Activated naive CD4-positive, alpha-beta T cell treated with anti-CD3 and anti-CD28 coated beads, Interleukin-2, amount 50 U/mL, for 72 hours (primary cell): ENCODE results near the gene WDR18. TPM values are rescaled to one million over a fixed set of nuclear protein-coding genes. Genes with fewer than 3 reads are reported as not detected.
"Not testable (repeated sequence)": the region's sequence is repeated elsewhere in the genome, so short reads cannot be mapped to it uniquely, and the experiment has no call there.

Experiments used
- ATAC-seq, 2 donors: fragments of 150-1000 bp; cut with Tn5 transposase; 2 replicates each; pipeline ENCODE4 v1.10.0; 2021; ENCODE audit warnings: mild to moderate bottlenecking in 2 of 2, moderate library complexity in 2 of 2
- DNase-seq, 2 donors: peaks; one replicate each; pipeline ENCODE4 v3.0.0; 2021 to 2022; ENCODE audit warnings: low spot score in 2 of 2
- H3K27ac Mint-ChIP-seq, 2 donors: one replicate each; pipeline ENCODE4 v1.8.0; 2022; ENCODE audit warnings: mild to moderate bottlenecking in 2 of 2, mixed read lengths in 2 of 2
- H3K36me3 Mint-ChIP-seq, 2 donors: one replicate each; pipeline ENCODE4 v1.8.0; 2022; ENCODE audit warnings: mixed read lengths in 2 of 2
- H3K9me3 Mint-ChIP-seq, 2 donors: one replicate each; pipeline ENCODE4 v1.8.0; 2022; ENCODE audit warnings: mixed read lengths in 2 of 2
- total RNA-seq, 2 donors: library from RNA; stranded (reverse); gene quantifications; one replicate each; pipeline ENCODE4 v1.2.3, GENCODE V29; 2022

WDR18 gene
- total RNA-seq, 2 donors from 2014 or later = 55.5 to 83.8 TPM

DNA sequence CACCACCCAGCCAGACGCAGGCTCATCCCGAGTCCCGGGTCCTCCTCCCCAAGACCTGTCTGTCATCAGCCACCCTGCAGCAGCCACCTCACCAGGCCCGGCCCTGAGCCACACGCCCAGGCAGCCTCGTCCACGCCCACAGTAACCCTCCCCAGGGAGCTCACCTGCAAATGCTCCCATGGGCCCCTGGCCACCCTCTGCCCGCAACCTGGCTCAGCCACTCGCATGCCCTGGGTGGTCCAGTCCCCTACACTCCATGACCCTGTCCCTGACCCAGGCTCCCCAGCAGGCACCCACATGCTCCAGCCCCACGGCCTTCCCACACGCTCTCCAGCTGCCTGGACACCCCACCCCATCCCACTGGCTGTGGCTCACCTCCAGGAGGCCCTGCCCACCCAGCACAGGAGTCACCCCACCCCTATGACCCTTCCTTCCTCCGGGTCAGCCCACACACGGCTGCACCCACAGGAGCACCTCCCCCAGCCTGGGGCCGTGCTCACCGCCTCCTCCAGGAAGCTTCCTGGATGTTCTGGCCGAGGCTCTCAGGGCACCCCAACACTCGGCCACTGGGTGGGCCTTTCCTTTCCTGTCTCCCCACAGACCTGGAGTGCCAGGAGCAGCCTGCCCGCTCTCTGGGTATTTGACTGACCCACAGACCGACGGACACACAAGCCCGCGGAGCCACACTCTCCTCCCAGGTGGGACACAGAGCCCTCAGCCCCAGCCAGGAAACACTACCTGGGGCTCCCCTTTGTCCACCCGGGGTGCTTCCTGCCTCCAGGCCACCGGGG is 33.2 kb downstream of the WDR18 start:
- H3K27ac Mint-ChIP-seq = peak overlapping the region; percentile 81 to 100
- ATAC-seq (no peak), DNase-seq (no peak)
- H3K36me3 Mint-ChIP-seq = peaks cover 5 to 7% of the 10 kb centered on the region in 2 donors
- H3K9me3 Mint-ChIP-seq = no peaks in the 10 kb centered on the region

DNA sequence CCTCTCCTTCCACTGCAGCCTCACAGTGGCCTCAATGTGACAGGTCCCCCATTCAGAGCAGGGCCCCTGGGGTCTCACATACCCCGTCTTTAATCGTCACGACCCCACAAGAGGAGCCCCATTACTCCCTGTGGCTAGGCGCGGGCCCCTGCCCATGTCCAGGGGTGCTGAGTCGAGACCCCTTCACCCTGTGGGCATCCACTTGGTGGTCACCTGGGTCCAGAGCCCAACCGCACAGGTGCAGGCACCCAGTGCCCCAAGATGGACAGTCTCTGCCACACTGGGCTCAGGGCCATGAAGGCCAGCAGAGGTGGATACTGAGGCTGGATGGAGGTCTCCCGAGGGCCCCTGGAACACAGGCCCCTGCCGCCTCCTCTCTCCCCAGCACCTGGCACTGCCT is 33.8 kb downstream of the WDR18 start:
- Mint-ChIP-seq H3K27ac (peak overlapping the region; percentile 81 to 100), H3K9me3 (no peaks in the 10 kb centered on the region), H3K36me3 (peaks cover 5 to 7% of the 10 kb centered on the region in 2 donors)
- ATAC-seq (no peak), DNase-seq (no peak)

DNA sequence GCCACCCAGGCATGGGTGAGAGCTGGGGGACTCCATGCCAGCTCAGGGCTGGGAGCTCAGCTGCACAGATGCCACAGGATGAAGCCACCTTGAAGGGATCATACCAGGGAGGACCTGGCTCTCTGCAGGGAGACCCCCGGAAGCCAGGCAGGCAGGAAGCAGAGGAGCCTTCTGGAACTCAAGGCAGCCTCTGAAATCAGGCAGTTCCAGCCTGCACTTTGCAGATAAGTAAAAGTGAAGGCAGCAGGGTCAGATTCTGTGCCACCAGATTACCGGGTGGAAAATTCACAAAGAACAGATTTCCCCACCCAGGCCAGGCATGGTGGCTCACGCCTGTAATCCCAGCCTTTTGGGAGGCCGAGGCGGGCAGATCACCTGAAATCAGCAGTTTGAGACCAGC is 34.2 kb downstream of the WDR18 start:
- peaks cover 5 to 7% of the 10 kb centered on the region in 2 donors for H3K36me3 Mint-ChIP-seq
- no peaks in the 10 kb centered on the region for H3K9me3 Mint-ChIP-seq
- ATAC-seq (no peak), DNase-seq (no peak)
- H3K27ac Mint-ChIP-seq = peak overlapping the region in 1 of 2 donors; percentile 100

DNA sequence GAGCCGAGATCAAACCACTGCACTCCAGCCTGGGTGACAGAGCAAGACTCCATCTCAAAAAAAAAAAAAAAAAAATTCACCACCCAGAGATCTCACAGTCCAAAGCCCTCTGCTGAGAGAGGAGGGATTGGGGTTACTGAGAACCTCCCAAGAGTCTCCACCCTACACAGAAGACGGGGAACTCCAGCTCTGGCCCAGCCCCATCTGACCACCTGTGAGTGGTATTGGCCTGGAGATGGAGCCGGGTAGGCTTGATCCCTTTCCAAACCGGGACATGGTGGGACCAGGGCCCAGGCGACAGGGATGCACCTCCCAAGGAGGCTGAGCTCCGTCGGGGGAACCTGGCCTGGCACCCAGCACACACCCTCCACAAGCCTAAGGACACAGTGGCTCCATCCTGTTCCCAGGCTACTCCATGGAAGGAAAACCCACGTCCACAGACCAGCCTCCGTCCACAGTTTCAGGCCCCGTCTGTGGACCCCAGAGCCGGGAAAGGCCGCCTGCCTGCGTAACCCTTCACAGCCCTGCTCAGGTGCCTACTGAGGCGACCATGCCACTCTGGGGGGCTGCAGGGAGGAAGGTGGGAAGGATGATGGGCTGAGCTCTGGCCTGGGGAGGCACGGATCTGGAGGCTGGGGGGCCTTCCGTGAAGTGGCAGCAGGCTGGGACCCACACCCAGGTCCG is 34.9 kb downstream of the WDR18 start:
- no peak for ATAC-seq
- peak overlapping the region; percentile 82 to 100 for H3K27ac Mint-ChIP-seq
- no peak for DNase-seq
- H3K9me3 Mint-ChIP-seq = no peaks in the 10 kb centered on the region
- H3K36me3 Mint-ChIP-seq = peaks cover 5 to 7% of the 10 kb centered on the region in 2 donors

DNA sequence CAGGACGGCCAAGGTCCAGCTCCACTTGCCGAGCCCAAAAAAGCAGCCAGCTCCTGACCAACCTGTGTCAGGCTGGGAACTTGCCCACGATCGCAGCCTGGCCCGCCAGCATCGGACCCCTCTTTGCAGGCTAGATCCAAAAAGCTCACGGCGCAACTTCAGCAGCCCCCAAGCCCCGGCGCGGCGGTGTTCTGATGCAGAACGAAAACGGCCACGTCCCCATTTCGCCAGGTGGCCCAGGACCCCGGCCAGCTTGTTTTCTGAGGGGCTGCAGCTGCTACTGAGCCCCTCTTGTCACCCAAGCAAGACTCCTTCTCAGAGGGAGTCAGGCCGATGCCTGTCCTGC is 35.4 kb downstream of the WDR18 start:
- no peaks in the 10 kb centered on the region for H3K9me3 Mint-ChIP-seq
- DNase-seq = no peak
- no peak for ATAC-seq
- peak overlapping the region; percentile 97 to 100 for H3K27ac Mint-ChIP-seq
- H3K36me3 Mint-ChIP-seq = peaks cover 5 to 7% of the 10 kb centered on the region in 2 donors

DNA sequence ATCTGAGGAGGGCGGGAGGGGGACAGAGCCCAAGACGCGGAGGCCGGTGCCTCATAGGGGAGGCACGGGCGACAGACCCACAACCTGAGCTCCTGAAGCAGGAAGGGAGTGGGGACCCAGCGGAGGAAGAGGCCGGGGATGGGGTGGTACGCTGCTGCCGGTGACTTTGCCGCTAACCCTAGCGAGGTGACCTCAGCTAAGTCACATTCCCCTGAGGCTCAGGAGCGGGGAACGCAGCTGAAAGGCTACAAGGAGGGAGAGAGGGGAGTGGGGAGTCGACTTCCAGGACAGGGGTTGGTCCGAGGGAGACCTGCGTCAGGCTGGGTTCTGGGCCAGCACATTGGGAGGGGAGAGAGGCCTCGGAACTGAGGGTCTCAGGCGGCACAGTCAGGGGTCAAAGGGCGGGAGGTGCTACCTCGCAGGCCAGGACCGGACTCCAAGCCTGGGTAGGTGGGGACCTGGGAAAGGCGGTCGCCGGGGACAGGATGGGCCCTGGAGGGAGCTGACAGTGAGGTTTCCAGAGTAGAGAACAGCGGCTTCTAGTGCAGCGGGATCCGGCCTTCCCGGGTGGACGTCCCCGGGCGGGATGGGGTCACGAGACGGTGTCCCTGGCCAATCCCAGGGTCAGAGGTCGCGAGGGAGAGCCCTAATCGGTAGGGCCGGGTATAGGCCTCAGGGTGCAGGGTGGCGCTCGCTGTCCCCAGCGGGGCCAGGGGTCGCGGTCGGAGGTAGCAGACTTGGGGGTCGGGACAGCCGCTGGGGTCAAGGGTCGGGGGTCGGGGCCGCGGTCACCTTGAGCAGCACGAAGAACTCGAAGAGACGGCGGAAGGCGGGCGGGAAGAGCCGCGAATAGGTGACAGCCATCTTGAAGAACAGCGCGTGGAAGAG is 36.1 kb downstream of the WDR18 start:
- DNase-seq = no peak

DNA sequence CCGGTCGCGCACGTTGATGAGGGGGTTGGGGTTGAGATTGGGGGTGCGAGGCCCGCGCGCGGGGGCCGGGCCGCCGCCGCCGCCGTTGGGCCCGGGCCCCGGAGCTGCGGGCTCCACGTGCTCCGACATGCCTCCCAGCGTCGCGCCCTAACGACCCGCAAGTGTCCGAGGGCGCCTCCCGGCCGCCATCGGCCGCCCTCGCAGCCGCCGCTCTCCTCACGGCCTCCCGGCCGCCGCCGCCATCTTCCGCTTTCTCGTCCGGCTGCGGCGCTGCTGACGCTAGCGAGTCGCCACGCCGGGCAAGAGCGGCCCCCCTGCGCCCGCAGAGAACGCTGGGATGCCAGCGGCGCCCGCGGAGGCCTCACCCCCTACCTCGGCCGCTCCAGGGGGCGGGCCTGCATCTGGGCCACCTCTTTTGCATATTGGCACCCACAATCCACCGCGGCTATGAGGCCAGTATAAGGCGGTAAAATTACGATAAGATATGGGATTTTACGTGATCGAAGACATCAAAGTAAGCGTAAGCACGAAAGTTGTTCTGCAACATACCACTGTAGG is 36.8 kb downstream of the WDR18 start, which contains the start of gene TMEM259:
Gene TMEM259, minus strand, starts transcription at position 256 of the 558 bp plus-strand sequence. Its CDS starts 127 bp downstream, at position 129.
- Mint-ChIP-seq H3K27ac (peak within 1 kb of the TSS; percentile 99 to 100), H3K9me3 (no peaks in the 10 kb centered on the region), H3K36me3 (peaks cover 5 to 7% of the 10 kb centered on the region in 2 donors)
- ATAC-seq (peak; percentile 88 to 90), DNase-seq (peak; percentile 96 to 97)

More for the DNA sequence above, 36.1 kb downstream of the WDR18 start:
- H3K27ac Mint-ChIP-seq = peak overlapping the region; percentile 97 to 100
- no peaks in the 10 kb centered on the region for H3K9me3 Mint-ChIP-seq
- H3K36me3 Mint-ChIP-seq = peaks cover 5 to 7% of the 10 kb centered on the region in 2 donors
- peak in 1 of 2 donors; percentile 10 for ATAC-seq

DNA sequence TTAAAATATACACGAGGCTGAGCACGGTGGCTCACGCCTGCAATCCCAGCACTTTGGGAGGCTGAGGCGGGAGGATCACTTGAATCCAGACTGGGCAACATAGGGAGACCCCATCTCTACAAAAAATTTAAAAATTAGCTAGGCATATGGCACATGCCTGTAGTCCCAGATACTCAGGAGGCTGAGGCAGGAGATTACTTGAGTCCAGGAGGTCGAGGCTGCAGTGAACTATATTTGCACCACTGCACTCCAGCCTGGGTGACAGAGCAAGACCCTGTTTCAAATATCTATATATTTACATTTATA is 39.7 kb downstream of the WDR18 start:
- peaks cover 13 to 15% of the 10 kb centered on the region in 2 donors for H3K36me3 Mint-ChIP-seq
- not testable (repeated sequence) for H3K9me3 Mint-ChIP-seq, H3K27ac Mint-ChIP-seq, ATAC-seq, DNase-seq

DNA sequence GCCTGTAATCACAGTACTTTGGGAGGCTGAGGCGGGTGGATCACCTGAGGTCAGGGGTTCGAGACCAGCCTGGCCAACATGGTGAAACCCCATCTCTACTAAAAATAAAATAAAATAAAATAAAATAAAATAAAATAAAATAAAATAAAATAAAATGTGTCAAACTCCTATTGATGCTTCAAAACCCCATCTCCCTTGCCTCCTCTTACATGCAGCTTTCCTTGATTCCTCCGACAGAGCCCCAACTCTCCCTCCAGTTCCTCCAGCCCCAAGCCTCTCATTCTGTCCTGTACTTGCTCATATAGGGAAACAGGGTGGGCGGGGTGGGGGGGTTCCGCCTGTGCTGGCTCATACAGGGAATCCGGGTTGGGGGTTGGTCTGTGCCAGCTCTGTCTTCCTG is 40.9 kb downstream of the WDR18 start:
- H3K27ac Mint-ChIP-seq, DNase-seq, ATAC-seq, H3K9me3 Mint-ChIP-seq: not testable (repeated sequence)
- peaks cover 9 to 17% of the 10 kb centered on the region in 2 donors for H3K36me3 Mint-ChIP-seq

DNA sequence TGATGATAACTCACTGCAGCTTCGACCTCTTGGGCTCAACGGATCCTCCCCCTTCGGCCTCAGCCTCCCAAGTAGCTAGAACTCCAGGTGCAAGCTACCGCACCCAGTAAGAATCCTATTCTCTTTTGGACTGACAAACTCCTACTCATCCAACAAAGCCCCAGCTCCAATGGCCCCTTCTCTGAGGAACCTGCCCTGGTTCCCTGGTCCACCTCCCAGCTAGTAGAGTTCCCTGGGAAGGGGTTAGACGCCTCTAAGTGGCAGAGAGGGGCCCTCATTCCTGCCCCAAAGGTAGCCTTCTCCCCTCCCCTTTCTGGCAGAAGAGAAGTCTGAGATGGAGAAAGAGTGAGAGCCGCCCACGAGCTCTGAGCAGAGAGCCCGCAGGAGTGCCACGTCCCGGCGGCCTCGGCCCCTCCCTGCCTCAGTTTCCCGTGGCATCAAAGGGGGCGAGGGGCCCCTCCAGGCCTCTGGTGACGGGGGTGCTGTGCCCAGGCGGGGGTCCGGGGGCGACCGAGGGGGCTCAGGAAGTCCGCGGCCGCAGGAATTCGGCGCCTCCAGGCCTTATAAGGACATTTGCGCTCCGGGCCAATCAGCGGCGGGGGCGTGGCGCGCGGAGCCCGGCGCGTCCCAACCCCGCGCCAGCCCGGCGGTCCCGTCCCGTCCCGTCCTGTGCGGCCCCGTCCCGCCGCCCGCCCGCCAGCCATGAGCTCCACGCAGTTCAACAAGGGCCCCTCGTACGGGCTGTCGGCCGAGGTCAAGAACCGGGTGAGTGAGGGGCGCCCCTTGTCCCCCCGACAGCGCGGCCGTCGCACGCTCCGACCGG is 42.0 kb downstream of the WDR18 start, which contains the start of gene CNN2:
Gene CNN2, plus strand, starts transcription at position 649 of the 823 bp plus-strand sequence. Its CDS starts 54 bp downstream, at position 703.
- Mint-ChIP-seq H3K9me3 (no peaks in the 10 kb centered on the region), H3K27ac (peak within 1 kb of the TSS; percentile 86 to 90), H3K36me3 (peaks cover 6 to 20% of the 10 kb centered on the region in 2 donors)
- DNase-seq = peak; percentile 79 to 85
- ATAC-seq = peak; percentile 71 to 83

DNA sequence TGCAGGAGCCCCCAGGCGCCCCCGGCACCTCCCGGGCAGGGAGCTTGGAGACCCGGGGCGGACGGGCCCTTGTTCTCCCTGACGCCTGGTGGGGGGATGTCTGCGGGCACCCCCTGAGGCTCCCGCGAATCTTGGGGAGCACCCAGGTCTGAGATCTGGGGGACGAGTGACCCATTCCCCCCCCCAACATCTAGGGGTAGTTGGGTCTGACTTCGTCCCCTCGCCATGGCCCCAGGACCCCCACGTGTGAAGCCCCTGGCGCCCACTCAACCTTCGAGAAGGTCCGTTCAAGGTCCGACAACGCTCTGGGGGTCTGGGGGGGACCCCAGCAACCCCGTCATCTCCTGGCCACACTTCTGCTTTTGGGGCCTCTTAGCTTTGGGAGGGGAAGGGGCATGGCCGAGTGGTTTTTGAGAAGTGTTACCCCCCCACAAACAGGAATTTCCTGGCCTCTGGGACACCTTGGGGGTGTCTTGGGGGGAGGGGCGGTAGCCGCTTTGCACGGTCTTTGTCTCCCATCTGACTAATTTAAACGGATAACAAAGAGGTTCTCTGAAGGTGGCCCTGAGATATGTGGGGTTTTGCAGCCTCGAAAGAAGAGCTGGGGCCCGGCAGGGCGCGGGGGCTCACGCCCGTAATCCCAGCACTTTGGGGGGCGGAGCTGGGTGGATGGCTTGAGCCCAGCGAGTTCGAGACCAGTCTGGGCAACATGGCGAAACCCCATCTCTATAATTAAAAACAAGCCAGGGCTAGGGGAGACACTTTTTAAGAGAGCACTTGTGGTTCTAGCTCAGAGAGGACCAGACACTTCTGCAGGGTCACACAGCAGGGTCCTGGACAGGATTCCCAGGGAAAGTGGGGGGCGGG is 42.9 kb downstream of the WDR18 start:
- Mint-ChIP-seq H3K36me3 (peaks cover 7 to 20% of the 10 kb centered on the region in 2 donors), H3K9me3 (no peaks in the 10 kb centered on the region), H3K27ac (peak overlapping the region; percentile 86 to 90)
- ATAC-seq = peak in 1 of 2 donors; percentile 4
- DNase-seq = no peak

DNA sequence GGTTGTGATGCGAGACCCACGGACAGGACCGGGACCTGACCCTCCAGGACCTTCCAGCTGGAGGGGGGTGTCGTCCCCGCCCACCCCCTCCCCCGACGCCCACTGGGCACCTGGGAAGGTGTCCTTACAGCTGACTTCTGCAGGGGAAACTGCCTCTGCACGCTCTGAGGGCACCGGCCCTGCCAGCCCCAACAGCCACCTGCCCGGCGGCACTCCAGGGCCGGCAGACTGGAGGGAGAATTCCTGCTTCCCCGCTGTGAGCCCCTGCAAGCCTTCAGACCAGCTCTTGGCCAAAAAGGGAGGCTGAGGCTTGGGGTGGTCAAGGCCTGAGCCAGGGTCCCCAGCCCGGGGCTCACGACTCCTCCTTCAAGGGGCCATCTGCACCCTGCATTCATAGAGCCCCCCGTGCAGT is 43.5 kb downstream of the WDR18 start:
- DNase-seq (no peak), ATAC-seq (no peak)
- peaks cover 13 to 26% of the 10 kb centered on the region in 2 donors for H3K36me3 Mint-ChIP-seq
- peak overlapping the region in 1 of 2 donors; percentile 86 for H3K27ac Mint-ChIP-seq
- no peaks in the 10 kb centered on the region for H3K9me3 Mint-ChIP-seq

DNA sequence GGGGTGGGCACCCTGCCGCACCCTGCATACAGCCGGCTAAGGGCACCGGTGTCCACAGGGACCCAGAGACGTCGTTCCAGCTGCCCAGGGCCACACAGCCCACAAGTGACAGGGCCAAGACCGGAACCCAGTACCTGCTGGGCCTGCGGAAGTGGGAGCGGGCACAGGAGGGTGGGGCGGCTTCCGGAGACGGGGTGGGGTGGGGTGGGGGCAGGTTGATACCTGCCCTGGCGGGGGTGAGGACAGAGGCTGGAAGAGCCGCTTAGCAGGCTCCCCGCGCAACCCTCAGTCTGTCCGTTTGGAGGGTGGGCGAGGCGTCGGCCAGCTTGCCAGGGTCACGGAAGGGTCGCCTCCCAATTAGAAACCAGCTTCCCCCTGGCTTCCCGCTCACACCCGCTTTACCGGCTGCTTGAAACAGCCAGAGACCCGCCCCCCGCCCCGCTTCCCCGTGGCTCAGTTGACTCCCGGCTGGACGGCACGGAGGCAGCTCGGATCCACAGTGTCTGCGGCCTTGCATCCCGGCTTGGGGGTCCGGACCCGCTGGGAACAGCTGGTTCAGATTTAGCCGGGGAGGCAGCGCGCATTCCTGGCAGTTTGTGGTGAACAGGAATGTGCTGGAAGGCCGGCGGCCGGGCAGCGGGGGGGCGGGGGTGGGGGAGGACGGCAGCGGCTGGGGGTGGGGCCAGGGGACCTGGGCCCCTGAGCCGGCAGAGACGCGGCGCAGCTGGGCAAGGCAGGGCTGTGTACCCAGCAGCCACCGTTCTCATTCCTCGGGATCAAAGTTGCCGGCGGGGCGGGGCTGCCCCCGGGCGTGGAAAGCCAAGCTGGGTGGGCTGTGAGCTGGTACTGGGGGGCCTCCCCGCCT is 44.1 kb downstream of the WDR18 start:
- ATAC-seq = peak; percentile 29 to 56
- DNase-seq = no peak
- Mint-ChIP-seq H3K9me3 (peaks cover 0 to 2% of the 10 kb centered on the region in 2 donors), H3K27ac (peak overlapping the region in 1 of 2 donors; percentile 86), H3K36me3 (peaks cover 19 to 26% of the 10 kb centered on the region in 2 donors)
